Upper lobe of right lung (tissue), 1 donor: ENCODE measurements around the gene VSIG10. TPM values are rescaled to one million over a fixed set of nuclear protein-coding genes. Genes with fewer than 3 reads are reported as not detected.

Experiments used
- ATAC-seq: fragments of 200-7000 bp; cut with Tn5 transposase; one replicate; pipeline ENCODE4 v1.9.1; 2020; ENCODE audit warnings: mild to moderate bottlenecking, moderate library complexity
- DNase-seq: peaks from one replicate; pipeline ENCODE4 v3.0.0-alpha.2; 2020
- H3K27ac ChIP-seq: fragments of 200-600 bp; one replicate; pipeline ENCODE4 v1.8.0; 2022
- H3K27me3 ChIP-seq: fragments of 200-600 bp; one replicate; pipeline ENCODE4 v1.8.0; 2022; ENCODE audit warnings: mild to moderate bottlenecking
- H3K36me3 ChIP-seq: fragments of 200-600 bp; one replicate; pipeline ENCODE4 v1.8.0; 2022
- H3K4me1 ChIP-seq: fragments of 200-600 bp; one replicate; pipeline ENCODE4 v1.8.0; 2022
- H3K4me3 ChIP-seq: fragments of 200-600 bp; one replicate; pipeline ENCODE4 v1.8.0; 2022; ENCODE audit warnings: mild to moderate bottlenecking
- H3K9me3 ChIP-seq: fragments of 200-600 bp; one replicate; pipeline ENCODE4 v1.8.0; 2022
- intact Hi-C: fragments of 100-400 bp; cut with DNase I; formaldehyde crosslinking; loops from one replicate; pipeline ENCODE4 v1.11.0; 2022
- total RNA-seq: library from RNA; stranded (reverse); fragmentation: NEBNext Ultra II Directional; extraction: Animal tissue kit (Norgen Biotek cat#: 25700); gene quantifications from one replicate; pipeline ENCODE4 v1.2.1, GENCODE V29; 2021
- TF ChIP-seq, protein P1 (sequence below): fragments of 200-600 bp; IDR thresholded peaks from one replicate; pipeline ENCODE4 v1.8.0; 2022; ENCODE audit warnings: antibody characterized with exemption
- donor health status: DM: no; HTN: yes; CAD: no; lungs with severe emphysema.

Gene VSIG10
- total RNA-seq, 1 donor from 2014 or later: 52.4 TPM

DNA sequence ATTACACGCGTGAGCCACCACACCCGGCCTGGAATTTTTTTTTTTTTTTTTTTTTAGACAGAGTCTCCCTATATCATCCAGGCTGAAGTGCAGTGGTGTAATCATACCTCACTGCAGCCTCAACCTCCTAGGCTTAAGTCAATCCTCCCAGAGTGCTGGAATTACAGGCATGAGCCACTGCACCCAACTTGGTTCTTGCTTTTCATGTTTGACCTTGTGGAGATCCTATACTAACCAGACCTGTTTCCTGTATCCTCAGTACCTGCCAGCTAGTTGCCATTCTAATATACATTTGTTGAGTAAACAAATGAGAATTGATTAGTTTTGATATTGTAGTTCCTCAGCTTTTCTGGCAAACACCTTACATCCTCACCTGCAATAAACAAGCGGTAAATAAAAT is 3.2 kb upstream of the VSIG10 start:
- H3K4me3 ChIP-seq: no peak overlapping the region
- intact Hi-C loops: no loop called here
- TF ChIP-seq, protein P1, sequence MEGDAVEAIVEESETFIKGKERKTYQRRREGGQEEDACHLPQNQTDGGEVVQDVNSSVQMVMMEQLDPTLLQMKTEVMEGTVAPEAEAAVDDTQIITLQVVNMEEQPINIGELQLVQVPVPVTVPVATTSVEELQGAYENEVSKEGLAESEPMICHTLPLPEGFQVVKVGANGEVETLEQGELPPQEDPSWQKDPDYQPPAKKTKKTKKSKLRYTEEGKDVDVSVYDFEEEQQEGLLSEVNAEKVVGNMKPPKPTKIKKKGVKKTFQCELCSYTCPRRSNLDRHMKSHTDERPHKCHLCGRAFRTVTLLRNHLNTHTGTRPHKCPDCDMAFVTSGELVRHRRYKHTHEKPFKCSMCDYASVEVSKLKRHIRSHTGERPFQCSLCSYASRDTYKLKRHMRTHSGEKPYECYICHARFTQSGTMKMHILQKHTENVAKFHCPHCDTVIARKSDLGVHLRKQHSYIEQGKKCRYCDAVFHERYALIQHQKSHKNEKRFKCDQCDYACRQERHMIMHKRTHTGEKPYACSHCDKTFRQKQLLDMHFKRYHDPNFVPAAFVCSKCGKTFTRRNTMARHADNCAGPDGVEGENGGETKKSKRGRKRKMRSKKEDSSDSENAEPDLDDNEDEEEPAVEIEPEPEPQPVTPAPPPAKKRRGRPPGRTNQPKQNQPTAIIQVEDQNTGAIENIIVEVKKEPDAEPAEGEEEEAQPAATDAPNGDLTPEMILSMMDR: no peak
- H3K27me3 ChIP-seq: no peaks in the 10 kb centered on the region
- DNase-seq (no peak), ATAC-seq (no peak)
- H3K36me3 ChIP-seq: no peaks in the 10 kb centered on the region
- peaks cover 13% of the 10 kb centered on the region for H3K4me1 ChIP-seq
- no peak overlapping the region for H3K27ac ChIP-seq
- no peaks in the 10 kb centered on the region for H3K9me3 ChIP-seq

- intact Hi-C loops: no loop called here
- TF ChIP-seq, protein P1: no peak
- DNase-seq (no peak), ATAC-seq (peak; percentile 3)
- Histone ChIP-seq H3K36me3 (no peaks in the 10 kb centered on the region), H3K27me3 (no peaks in the 10 kb centered on the region), H3K4me1 (peaks cover 13% of the 10 kb centered on the region), H3K27ac (peak overlapping the region; percentile 81), H3K9me3 (no peaks in the 10 kb centered on the region), H3K4me3 (peak overlapping the region; percentile 81)
These were observed 610 bp downstream of the VSIG10 start for GRCh38 chr12:118103201-118103600.

DNA sequence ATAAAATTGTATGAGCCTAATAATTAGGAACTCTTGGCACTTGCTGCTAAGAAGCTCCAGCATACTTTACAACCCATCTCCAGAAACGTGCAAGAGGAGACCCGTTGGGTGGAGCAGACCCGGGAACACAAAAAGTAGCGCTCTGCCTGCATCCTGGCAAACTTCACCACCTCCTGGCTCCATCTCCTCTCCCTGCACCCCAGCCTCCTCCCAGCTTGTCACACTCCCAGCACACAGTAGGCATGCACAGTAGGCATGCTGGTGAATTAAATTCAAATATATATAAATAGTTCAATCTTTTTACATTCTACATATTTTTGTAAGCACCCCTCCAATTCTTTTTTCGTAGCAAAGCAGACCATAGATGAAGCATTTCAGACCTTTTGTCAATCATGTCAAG is 1.2 kb downstream of the VSIG10 start:
- intact Hi-C loops: no loop called here
- Histone ChIP-seq H3K27ac (no peak overlapping the region), H3K4me3 (peak overlapping the region; percentile 81), H3K36me3 (no peaks in the 10 kb centered on the region), H3K27me3 (no peaks in the 10 kb centered on the region), H3K9me3 (no peaks in the 10 kb centered on the region), H3K4me1 (peaks cover 13% of the 10 kb centered on the region)
- no peak for ATAC-seq
- DNase-seq: no peak
- TF ChIP-seq, protein P1: no peak

DNA sequence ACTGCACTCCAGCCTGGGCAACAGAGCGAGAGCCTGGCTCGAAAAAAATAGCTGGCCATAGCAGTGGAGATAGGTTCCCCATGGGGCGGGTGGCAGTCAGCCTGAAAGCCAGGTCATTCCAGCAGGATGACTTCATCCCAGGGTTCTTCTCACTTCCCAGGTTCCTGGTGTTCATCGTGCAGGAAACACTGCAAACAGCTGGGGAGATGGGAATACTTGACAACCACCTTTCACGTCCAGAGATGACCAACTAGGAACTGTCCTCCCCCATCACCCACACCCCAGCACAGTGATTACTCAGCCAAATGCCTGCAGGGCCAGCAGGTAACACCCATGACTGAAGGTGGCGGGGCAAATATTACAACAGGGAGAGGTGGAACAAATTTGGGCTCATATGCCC is 1.7 kb downstream of the VSIG10 start:
- H3K27me3 ChIP-seq: no peaks in the 10 kb centered on the region
- H3K27ac ChIP-seq: no peak overlapping the region
- intact Hi-C loops: no loop called here
- no peak overlapping the region for H3K4me3 ChIP-seq
- ATAC-seq (peak; percentile 3), DNase-seq (no peak)
- no peaks in the 10 kb centered on the region for H3K9me3 ChIP-seq
- H3K4me1 ChIP-seq: peaks cover 13% of the 10 kb centered on the region
- no peaks in the 10 kb centered on the region for H3K36me3 ChIP-seq
- TF ChIP-seq, protein P1: no peak

GRCh38 chr12:118101051-118101450 is 2.8 kb downstream of the VSIG10 start:
- Histone ChIP-seq H3K4me3 (no peak overlapping the region), H3K27me3 (no peaks in the 10 kb centered on the region), H3K9me3 (no peaks in the 10 kb centered on the region), H3K36me3 (no peaks in the 10 kb centered on the region), H3K4me1 (peaks cover 13% of the 10 kb centered on the region), H3K27ac (no peak overlapping the region)
- TF ChIP-seq, protein P1: no peak
- ATAC-seq: no peak
- DNase-seq: no peak
- intact Hi-C loops: no loop called here
